ENCODE results near the gene PARN. TPM values are rescaled to one million over a fixed set of nuclear protein-coding genes. Genes with fewer than 3 reads are reported as not detected.

Gene PARN
- total and polyA plus RNA-seq, 2 experiments from 2014 or later = 32.5 to 61.3 TPM

DNA sequence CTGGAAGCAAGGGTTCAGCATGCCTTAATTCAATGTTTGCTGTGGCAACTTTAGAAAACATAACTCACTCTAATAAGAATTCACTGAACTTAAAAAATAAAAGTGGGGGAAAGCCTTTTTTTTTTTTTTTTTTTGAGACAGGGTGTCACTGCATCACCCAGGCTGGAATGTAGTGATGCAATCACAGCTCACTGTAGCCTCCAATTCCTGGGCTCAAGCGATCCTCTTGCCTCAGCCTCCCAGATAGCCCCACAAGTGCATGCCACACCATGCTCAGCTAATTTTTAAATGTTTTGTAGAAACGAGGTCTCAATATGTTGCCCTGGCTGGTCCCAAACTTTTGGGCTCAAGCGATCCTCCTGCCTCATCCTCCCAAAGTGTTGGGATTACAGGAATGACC, 243.9 kb downstream of the PARN start:
- Histone ChIP-seq H3K4me3 (no peak overlapping the region), H3K4me1 (ENCODE audit: insufficient read depth) (no peaks in the 10 kb centered on the region), H3F3A (replicated peaks; ENCODE audit: low read depth) (no peaks in the 10 kb centered on the region), H3K79me2 (replicated peaks; ENCODE audit: insufficient read depth) (no peaks in the 10 kb centered on the region), H3K9me2 (ENCODE audit: insufficient read depth) (no peaks in the 10 kb centered on the region), H3K36me3 (ENCODE audit: insufficient read depth) (no peaks in the 10 kb centered on the region), H2AFZ (no peak overlapping the region), H3K27ac (ENCODE audit: low read depth) (no peak overlapping the region), H4K20me1 (replicated peaks; ENCODE audit: insufficient read depth) (no peaks in the 10 kb centered on the region), H3K27me3 (ENCODE audit: insufficient read depth) (no peaks in the 10 kb centered on the region), H3K4me2 (no peak overlapping the region)
- Mint-ChIP-seq H3K36me3 (ENCODE audit: low read depth) (no peaks in the 10 kb centered on the region), H3K4me3 (no peak overlapping the region), H3K27me3 (ENCODE audit: insufficient read depth, low read depth, poor library complexity) (peaks cover 5% of the 10 kb centered on the region), H3K27ac (no peak overlapping the region), H3K4me1 (no peaks in the 10 kb centered on the region), H3K9me3 (no peaks in the 10 kb centered on the region; the same call in 2 of the 3 replicates)
- ATAC-seq = no peak
- TF ChIP-seq STAT1 (IDR thresholded peaks at IDR 0.05; ENCODE audit: unreplicated experiment) (no peak), ZNF114 (CRISPR knock-in tag; IDR thresholded peaks at IDR 0.05) (no peak), EZH2phosphoT487 (IDR thresholded peaks at IDR 0.05; ENCODE audit: unreplicated experiment) (no peak), EZH2 (IDR thresholded peaks at IDR 0.05; ENCODE audit: low read depth, unreplicated experiment) (no peak), NANOG (IDR thresholded peaks at IDR 0.05; ENCODE audit: borderline replicate concordance) (no peak), POLR2AphosphoS5 (IDR thresholded peaks at IDR 0.05; ENCODE audit: low read depth) (no peak), CREB1 (CRISPR knock-in tag; IDR thresholded peaks at IDR 0.05; ENCODE audit: low read depth) (no peak), JUNB (IDR thresholded peaks at IDR 0.05; ENCODE audit: unreplicated experiment) (no peak), ZNF331 (CRISPR knock-in tag; IDR thresholded peaks at IDR 0.05; ENCODE audit: low read depth) (no peak)
- TF ChIP-seq, protein P1, sequence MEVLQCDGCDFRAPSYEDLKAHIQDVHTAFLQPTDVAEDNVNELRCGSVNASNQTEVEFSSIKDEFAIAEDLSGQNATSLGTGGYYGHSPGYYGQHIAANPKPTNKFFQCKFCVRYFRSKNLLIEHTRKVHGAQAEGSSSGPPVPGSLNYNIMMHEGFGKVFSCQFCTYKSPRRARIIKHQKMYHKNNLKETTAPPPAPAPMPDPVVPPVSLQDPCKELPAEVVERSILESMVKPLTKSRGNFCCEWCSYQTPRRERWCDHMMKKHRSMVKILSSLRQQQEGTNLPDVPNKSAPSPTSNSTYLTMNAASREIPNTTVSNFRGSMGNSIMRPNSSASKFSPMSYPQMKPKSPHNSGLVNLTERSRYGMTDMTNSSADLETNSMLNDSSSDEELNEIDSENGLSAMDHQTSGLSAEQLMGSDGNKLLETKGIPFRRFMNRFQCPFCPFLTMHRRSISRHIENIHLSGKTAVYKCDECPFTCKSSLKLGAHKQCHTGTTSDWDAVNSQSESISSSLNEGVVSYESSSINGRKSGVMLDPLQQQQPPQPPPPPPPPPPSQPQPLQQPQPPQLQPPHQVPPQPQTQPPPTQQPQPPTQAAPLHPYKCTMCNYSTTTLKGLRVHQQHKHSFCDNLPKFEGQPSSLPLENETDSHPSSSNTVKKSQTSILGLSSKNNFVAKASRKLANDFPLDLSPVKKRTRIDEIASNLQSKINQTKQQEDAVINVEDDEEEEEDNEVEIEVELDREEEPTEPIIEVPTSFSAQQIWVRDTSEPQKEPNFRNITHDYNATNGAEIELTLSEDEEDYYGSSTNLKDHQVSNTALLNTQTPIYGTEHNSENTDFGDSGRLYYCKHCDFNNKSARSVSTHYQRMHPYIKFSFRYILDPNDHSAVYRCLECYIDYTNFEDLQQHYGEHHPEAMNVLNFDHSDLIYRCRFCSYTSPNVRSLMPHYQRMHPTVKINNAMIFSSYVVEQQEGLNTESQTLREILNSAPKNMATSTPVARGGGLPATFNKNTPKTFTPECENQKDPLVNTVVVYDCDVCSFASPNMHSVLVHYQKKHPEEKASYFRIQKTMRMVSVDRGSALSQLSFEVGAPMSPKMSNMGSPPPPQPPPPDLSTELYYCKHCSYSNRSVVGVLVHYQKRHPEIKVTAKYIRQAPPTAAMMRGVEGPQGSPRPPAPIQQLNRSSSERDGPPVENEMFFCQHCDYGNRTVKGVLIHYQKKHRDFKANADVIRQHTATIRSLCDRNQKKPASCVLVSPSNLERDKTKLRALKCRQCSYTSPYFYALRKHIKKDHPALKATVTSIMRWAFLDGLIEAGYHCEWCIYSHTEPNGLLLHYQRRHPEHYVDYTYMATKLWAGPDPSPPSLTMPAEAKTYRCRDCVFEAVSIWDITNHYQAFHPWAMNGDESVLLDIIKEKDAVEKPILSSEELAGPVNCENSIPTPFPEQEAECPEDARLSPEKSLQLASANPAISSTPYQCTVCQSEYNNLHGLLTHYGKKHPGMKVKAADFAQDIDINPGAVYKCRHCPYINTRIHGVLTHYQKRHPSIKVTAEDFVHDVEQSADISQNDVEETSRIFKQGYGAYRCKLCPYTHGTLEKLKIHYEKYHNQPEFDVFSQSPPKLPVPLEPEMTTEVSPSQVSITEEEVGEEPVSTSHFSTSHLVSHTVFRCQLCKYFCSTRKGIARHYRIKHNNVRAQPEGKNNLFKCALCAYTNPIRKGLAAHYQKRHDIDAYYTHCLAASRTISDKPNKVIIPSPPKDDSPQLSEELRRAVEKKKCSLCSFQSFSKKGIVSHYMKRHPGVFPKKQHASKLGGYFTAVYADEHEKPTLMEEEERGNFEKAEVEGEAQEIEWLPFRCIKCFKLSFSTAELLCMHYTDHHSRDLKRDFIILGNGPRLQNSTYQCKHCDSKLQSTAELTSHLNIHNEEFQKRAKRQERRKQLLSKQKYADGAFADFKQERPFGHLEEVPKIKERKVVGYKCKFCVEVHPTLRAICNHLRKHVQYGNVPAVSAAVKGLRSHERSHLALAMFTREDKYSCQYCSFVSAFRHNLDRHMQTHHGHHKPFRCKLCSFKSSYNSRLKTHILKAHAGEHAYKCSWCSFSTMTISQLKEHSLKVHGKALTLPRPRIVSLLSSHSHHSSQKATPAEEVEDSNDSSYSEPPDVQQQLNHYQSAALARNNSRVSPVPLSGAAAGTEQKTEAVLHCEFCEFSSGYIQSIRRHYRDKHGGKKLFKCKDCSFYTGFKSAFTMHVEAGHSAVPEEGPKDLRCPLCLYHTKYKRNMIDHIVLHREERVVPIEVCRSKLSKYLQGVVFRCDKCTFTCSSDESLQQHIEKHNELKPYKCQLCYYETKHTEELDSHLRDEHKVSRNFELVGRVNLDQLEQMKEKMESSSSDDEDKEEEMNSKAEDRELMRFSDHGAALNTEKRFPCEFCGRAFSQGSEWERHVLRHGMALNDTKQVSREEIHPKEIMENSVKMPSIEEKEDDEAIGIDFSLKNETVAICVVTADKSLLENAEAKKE (CRISPR knock-in tag; IDR thresholded peaks at IDR 0.05) = no peak
- TF ChIP-seq, protein P2, sequence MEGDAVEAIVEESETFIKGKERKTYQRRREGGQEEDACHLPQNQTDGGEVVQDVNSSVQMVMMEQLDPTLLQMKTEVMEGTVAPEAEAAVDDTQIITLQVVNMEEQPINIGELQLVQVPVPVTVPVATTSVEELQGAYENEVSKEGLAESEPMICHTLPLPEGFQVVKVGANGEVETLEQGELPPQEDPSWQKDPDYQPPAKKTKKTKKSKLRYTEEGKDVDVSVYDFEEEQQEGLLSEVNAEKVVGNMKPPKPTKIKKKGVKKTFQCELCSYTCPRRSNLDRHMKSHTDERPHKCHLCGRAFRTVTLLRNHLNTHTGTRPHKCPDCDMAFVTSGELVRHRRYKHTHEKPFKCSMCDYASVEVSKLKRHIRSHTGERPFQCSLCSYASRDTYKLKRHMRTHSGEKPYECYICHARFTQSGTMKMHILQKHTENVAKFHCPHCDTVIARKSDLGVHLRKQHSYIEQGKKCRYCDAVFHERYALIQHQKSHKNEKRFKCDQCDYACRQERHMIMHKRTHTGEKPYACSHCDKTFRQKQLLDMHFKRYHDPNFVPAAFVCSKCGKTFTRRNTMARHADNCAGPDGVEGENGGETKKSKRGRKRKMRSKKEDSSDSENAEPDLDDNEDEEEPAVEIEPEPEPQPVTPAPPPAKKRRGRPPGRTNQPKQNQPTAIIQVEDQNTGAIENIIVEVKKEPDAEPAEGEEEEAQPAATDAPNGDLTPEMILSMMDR (conservative IDR thresholded peaks at IDR 0.05; ENCODE audit: low read depth in 2 of 2) = no peak
- TF ChIP-seq, protein P3, sequence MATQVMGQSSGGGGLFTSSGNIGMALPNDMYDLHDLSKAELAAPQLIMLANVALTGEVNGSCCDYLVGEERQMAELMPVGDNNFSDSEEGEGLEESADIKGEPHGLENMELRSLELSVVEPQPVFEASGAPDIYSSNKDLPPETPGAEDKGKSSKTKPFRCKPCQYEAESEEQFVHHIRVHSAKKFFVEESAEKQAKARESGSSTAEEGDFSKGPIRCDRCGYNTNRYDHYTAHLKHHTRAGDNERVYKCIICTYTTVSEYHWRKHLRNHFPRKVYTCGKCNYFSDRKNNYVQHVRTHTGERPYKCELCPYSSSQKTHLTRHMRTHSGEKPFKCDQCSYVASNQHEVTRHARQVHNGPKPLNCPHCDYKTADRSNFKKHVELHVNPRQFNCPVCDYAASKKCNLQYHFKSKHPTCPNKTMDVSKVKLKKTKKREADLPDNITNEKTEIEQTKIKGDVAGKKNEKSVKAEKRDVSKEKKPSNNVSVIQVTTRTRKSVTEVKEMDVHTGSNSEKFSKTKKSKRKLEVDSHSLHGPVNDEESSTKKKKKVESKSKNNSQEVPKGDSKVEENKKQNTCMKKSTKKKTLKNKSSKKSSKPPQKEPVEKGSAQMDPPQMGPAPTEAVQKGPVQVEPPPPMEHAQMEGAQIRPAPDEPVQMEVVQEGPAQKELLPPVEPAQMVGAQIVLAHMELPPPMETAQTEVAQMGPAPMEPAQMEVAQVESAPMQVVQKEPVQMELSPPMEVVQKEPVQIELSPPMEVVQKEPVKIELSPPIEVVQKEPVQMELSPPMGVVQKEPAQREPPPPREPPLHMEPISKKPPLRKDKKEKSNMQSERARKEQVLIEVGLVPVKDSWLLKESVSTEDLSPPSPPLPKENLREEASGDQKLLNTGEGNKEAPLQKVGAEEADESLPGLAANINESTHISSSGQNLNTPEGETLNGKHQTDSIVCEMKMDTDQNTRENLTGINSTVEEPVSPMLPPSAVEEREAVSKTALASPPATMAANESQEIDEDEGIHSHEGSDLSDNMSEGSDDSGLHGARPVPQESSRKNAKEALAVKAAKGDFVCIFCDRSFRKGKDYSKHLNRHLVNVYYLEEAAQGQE (IDR thresholded peaks at IDR 0.05; ENCODE audit: unreplicated experiment) = no peak
- DNase-seq (ENCODE audit: low spot score) = no peak

Measured in GM23338 (cell line).